HFF-Myc (cell line): Measurements from ENCODE around the gene TK2.
"Not testable (repeated sequence)": the region's sequence is repeated elsewhere in the genome, so short reads cannot be mapped to it uniquely, and the experiment has no call there.

ENCODE experiments used
- DNase-seq: peaks from one replicate; pipeline ENCODE4 v3.0.0-alpha.2; 2011; ENCODE audit warnings: low read depth; ENCODE audit errors: extremely low read depth
- H3K4me3 ChIP-seq: replicated peaks from 2 replicates; pipeline ENCODE4 v1.5.1; 2011; ENCODE audit warnings: low read depth, mild to moderate bottlenecking, control low read depth, low read length
- TF ChIP-seq, protein P1 (sequence below): IDR thresholded peaks from 2 replicates; pipeline ENCODE4 v1.5.1; 2012; ENCODE audit warnings: mild to moderate bottlenecking, low read depth, low read length, control low read depth; ENCODE audit errors: missing control alignments

The TK2 gene

DNA sequence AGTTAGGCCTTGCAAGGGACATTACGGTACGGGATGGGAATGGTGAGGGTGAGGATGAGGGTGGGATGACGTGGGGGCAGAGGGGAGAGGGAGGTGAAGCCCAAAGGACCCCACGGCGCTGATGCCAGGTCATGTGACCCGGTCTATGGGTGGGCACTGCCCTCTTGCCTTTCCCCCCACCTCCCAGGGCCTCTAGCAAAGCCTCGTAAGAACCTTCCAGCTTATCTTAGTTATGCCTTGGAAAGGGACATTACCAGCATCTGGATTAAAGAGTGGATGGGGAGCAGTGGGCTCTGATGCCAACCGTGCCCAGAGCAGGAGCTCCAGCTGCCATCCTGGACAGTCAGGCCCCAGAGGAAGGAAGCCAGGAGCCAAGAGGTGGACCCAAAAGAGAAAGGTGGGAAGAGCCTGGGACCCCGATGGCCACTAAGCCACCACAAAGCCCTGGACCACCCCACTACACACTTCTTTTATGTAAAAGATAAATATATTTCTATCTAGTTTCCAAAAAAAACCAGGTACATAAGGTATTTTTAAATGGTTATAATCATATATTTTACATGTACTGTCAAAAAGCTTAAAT, 40.9 kb downstream of the TK2 start:
- H3K4me3 ChIP-seq = no peak overlapping the region
- DNase-seq = no peak
- TF ChIP-seq, protein P1, sequence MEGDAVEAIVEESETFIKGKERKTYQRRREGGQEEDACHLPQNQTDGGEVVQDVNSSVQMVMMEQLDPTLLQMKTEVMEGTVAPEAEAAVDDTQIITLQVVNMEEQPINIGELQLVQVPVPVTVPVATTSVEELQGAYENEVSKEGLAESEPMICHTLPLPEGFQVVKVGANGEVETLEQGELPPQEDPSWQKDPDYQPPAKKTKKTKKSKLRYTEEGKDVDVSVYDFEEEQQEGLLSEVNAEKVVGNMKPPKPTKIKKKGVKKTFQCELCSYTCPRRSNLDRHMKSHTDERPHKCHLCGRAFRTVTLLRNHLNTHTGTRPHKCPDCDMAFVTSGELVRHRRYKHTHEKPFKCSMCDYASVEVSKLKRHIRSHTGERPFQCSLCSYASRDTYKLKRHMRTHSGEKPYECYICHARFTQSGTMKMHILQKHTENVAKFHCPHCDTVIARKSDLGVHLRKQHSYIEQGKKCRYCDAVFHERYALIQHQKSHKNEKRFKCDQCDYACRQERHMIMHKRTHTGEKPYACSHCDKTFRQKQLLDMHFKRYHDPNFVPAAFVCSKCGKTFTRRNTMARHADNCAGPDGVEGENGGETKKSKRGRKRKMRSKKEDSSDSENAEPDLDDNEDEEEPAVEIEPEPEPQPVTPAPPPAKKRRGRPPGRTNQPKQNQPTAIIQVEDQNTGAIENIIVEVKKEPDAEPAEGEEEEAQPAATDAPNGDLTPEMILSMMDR = no peak

GRCh38 chr16:66508248-66508913, 41.5 kb downstream of the TK2 start:
- DNase-seq = no peak
- TF ChIP-seq, protein P1 = no peak
- no peak overlapping the region for H3K4me3 ChIP-seq

- DNase-seq = no peak
- TF ChIP-seq, protein P1 = no peak
- no peak overlapping the region for H3K4me3 ChIP-seq
Measured at GRCh38 chr16:66507731-66508239, 42.1 kb downstream of the TK2 start.

DNA sequence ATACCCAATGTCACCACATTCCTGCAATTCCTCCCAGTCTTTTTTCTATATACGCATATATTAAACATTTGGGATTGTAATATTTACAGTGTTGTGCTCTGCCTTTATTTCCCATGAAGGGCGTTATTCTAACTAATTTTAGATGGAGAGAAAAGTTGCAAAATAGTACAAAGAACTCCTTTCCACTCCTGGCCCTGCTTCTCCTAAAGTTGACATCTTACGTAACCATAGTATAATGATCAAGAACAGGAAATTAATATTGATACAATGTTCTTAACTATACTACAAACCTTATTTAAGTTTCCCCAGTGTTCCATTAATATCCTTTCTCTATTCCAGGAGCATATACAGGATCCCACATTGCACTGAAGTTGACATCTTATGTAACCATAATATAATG, 46.3 kb downstream of the TK2 start:
- TF ChIP-seq, protein P1 = no peak
- no peak for DNase-seq
- H3K4me3 ChIP-seq = no peak overlapping the region

DNA sequence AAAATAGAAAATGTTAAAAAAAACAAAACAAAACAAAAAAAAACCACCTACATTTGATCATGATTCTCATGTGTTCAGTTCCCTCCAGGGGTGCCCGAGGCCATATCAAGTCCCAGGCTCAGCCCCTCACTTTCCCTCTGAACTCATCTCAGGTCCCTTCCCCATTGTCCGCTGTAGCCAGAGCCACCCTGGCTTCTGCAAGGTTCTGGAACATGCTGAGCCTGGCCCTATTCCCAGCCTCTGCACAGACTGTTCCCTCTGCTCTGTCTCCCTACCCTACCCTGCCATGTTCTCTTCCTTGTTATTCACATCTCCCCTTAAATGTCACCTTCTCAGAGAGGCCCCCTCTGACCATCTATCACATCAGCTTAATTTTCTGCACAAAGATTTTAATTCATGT, 46.9 kb downstream of the TK2 start:
- TF ChIP-seq, protein P1 = no peak
- no peak overlapping the region for H3K4me3 ChIP-seq
- DNase-seq = no peak

DNA sequence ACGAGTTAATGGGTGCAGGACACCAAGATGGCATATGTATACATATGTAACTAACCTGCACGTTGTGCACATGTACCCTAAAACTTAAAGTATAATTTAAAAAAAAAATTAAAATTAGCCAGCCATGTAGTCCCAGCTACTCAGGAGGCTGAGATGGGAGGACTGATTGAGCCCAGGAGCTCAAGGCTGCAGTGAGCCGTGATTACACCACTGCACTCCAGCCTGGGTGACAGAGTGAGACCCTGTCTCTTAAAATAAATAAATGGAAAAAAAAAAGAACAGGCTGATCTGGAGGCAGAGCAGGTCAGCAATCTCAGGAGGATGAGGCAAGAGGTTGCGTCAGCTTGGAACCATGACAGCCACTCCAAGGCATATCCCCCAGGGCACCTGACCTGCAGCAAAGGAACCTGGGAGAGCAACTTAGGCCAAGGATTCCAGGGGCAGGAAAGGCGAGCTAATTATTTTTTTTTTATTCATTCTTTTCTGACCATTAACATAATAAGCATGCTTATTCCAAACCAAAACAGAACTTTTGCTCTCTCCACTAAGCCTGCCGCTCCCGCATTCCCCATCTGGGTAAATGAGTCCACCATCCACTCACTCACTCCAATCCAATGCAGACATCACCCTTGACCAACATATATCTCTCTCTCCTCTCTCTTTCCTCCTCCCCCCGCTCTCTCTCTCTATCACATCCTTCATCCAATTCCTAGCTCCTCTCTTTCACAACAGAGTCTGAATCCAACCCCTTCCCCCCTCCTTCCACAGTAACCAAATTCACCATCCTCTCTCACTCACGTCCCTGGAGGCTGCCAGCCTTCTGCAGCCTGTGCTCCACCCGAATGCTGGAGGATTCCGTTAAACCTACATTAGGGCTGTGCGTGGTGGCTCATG, 47.7 kb downstream of the TK2 start:
- no peak overlapping the region for H3K4me3 ChIP-seq
- TF ChIP-seq, protein P1 = no peak
- DNase-seq = no peak

GRCh38 chr16:66501563-66501962, 48.4 kb downstream of the TK2 start:
- H3K4me3 ChIP-seq, DNase-seq: not testable (repeated sequence)

DNA sequence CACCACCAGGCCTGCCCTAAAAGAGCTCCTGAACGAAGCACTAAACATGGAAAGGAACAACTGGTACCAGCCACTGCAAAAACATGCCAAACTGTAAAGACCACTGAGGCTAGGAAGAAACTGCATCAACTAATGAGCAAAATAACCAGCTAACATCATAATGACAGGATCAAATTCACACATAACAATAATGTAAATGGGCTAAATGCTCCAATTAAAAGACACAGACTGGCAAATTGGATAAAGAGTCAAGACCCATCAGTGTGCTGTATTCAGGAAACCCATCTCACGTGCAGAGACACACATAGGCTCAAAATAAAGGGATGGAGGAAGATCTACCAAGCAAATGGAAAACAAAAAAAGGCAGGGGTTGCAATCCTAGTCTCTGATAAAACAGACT, 52.0 kb downstream of the TK2 start:
- not testable (repeated sequence) for DNase-seq, H3K4me3 ChIP-seq

GRCh38 chr16:66496226-66496625, 53.7 kb downstream of the TK2 start:
- not testable (repeated sequence) for H3K4me3 ChIP-seq, DNase-seq
